HG03066 (cell line): Measurements from ENCODE around the gene PIGQ.

Experiments used
- ATAC-seq: cut with Tn5 transposase; IDR thresholded peaks from one replicate; pipeline ENCODE4 v1.9.1; 2021; ENCODE audit warnings: low read depth; ENCODE audit not compliant: unreplicated experiment

The PIGQ gene

GRCh38 chr16:533391-534123, 36.2 kb upstream of the PIGQ start:
- no peak for ATAC-seq

GRCh38 chr16:534135-534534, 35.6 kb upstream of the PIGQ start:
- no peak for ATAC-seq

GRCh38 chr16:534856-535445, 34.8 kb upstream of the PIGQ start:
- no peak for ATAC-seq

- no peak for ATAC-seq
These were observed 34.0 kb upstream of the PIGQ start for GRCh38 chr16:535446-536405.

- no peak for ATAC-seq
These were observed 33.0 kb upstream of the PIGQ start for GRCh38 chr16:536746-537145.

GRCh38 chr16:537415-538335, 32.1 kb upstream of the PIGQ start:
- no peak for ATAC-seq

- no peak for ATAC-seq
These were observed 29.8 kb upstream of the PIGQ start for GRCh38 chr16:539901-540530.

GRCh38 chr16:540645-541340, 29.0 kb upstream of the PIGQ start:
- no peak for ATAC-seq

- no peak for ATAC-seq
These were observed 26.2 kb upstream of the PIGQ start for GRCh38 chr16:543301-544164.

- ATAC-seq, result no peak
These were observed 25.3 kb upstream of the PIGQ start for GRCh38 chr16:544517-544916.

- ATAC-seq, result no peak
These were observed 22.6 kb upstream of the PIGQ start for GRCh38 chr16:546909-547770.

- ATAC-seq, result no peak
These were observed 21.2 kb upstream of the PIGQ start for GRCh38 chr16:548586-548985.

GRCh38 chr16:549544-550263, 20.1 kb upstream of the PIGQ start:
- no peak for ATAC-seq

- no peak for ATAC-seq
These were observed 18.6 kb upstream of the PIGQ start for GRCh38 chr16:551210-551609.

GRCh38 chr16:552171-552570, 17.6 kb upstream of the PIGQ start:
- ATAC-seq, result no peak

GRCh38 chr16:553601-554296, 16.0 kb upstream of the PIGQ start:
- ATAC-seq, result no peak
